LNCaP clone FGC (cell line): ENCODE measurements around the gene ANKH.

Experiments used
- DNase-seq: peaks from one replicate; pipeline ENCODE4 v3.0.0-alpha.2; 2011; ENCODE audit warnings: low read depth
- H3K4me3 ChIP-seq: 2 replicates; pipeline ENCODE4 v1.5.1; 2011; ENCODE audit warnings: mild to moderate bottlenecking, low read depth, low read length, control low read depth
- TF ChIP-seq, protein P1 (sequence below): IDR thresholded peaks from 2 replicates; pipeline ENCODE4 v1.5.1; 2012; ENCODE audit warnings: mild to moderate bottlenecking; ENCODE audit not compliant: control insufficient read depth, insufficient read depth; ENCODE audit errors: extremely low read depth

The ANKH gene

DNA sequence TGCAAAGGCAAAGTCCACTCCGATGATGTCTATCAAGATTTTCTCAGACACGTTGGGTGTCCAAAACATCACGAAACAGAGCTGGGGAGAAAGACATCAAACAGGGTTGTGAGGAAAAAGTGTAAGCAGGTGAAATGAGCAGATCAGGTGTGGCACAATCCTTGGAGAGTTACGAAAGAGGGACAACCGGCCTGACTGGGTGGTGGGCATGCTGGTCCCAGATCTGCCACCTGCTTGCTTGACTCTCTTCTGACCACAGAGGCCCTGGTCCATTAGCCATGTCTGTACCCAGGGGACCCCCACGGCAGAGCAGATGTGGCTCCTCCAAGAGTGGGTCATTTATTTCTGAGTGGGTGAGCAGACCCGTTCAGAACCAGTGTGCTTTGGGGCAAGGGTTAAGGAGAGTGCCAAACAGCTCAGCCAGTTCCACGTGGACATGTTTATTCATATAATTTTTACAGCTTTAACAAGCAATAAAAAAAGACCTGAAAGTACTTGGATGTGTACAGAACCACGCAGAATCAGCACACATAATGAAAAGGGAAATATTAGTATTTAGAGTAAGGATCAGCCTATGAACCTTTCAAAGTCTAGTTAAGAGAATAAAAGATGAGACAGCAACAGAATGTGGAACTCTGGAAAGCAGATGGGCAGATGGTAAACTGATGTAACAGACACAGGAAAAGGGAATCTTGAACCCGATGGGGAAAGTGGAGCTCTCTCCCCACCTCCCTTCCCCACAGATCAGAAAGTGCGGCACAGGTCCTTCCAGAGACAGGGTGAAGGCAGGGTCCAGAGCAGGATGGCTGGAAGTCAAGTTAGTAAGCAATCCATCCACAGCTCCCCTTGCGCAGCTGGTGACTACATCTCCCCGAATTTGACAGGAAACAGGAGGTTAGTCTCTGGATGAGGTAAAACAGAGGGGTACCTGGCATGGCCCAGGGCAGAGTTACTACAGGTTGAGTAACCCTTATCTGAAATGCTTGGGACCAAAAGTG lies 154.5 kb downstream of the ANKH start:
- peak; percentile 97 for DNase-seq
- TF ChIP-seq, protein P1, sequence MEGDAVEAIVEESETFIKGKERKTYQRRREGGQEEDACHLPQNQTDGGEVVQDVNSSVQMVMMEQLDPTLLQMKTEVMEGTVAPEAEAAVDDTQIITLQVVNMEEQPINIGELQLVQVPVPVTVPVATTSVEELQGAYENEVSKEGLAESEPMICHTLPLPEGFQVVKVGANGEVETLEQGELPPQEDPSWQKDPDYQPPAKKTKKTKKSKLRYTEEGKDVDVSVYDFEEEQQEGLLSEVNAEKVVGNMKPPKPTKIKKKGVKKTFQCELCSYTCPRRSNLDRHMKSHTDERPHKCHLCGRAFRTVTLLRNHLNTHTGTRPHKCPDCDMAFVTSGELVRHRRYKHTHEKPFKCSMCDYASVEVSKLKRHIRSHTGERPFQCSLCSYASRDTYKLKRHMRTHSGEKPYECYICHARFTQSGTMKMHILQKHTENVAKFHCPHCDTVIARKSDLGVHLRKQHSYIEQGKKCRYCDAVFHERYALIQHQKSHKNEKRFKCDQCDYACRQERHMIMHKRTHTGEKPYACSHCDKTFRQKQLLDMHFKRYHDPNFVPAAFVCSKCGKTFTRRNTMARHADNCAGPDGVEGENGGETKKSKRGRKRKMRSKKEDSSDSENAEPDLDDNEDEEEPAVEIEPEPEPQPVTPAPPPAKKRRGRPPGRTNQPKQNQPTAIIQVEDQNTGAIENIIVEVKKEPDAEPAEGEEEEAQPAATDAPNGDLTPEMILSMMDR = no peak
- peak overlapping the region; percentile 24; the same call in 1 of the 2 replicates for H3K4me3 ChIP-seq

DNA sequence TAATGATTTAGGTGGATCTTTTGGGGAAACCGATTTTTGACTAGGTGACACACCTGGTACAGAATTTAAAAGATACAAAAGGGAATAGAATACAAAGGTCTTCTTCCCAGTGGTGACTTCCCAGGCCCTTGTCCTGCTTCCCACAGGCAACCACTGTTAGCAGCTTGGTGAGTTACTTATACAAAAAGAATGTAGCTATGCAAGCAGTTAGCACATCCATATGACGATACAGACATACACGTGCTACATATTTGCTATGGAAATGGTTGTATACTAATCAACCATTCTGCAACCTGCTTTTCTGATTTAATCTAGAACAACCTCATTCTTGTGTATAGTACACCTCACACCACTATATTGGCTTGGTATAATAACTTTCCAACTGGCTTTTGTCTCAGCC lies 156.1 kb downstream of the ANKH start:
- no peak for DNase-seq
- H3K4me3 ChIP-seq = no peak overlapping the region
- TF ChIP-seq, protein P1 = no peak

DNA sequence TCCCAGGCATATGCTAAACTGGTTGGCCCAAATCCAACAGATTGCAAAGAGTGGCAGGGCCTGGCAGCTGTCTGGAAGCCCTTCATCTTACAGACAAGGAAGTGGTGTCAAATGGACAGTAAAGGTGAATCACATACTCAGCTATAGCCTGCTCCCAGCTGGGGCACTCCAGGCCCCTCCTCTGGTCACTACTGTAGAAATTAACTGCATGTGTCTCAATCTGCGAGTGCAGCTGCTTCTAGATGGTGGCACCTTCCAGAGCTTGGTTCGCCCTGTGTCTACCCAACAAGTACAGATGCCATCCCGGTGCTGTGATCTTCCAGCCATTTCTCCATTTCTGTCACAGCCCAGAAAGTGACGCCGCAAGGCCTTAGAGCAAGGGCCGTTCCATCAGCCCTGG lies 156.9 kb downstream of the ANKH start:
- no peak overlapping the region for H3K4me3 ChIP-seq
- TF ChIP-seq, protein P1 = no peak
- DNase-seq = peak; percentile 80

DNA sequence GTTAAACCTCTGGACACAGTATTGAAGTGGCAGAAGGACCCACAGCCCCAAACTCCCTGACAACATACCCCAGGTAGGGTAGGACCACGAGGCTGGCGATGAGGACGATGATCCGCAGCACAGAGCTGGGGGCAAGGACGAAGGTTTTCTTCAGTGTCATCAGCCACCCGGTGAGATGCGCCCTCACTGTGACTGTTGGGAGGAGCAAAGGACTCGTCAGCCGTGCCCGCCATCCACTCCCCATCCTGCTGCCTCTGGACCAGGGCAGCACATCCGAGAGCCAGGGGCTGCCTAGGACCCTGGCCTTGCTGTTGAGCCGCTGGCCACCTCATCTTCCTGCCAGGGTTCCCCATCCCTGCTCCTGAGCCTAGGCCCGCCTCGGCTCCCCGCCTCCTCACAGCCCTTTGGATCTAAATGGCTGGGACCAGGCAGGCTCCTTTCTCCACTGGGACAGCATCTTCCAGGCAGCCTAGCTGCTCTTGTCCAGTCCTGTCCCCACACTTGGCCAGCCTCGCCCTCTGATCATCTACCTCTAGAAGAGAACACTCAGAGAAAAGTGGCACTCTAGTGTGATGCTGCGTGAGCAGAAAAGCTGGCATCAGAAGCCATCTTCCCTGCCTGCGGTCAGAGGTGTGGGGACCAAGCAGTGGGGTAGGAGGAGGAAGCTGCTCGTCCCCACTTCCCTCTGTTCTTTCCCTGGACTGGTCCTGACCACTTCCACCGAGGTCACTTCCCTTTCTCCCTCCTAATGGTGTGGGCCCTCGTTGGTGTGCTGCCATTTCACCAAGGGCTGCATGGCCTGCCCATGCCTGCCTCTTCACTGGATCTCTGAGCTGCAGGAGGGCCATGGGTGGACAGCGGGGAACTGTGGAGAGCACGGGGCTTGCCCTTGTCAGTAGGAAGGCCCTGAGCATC lies 157.8 kb downstream of the ANKH start:
- H3K4me3 ChIP-seq = no peak overlapping the region
- DNase-seq = no peak
- TF ChIP-seq, protein P1 = no peak

DNA sequence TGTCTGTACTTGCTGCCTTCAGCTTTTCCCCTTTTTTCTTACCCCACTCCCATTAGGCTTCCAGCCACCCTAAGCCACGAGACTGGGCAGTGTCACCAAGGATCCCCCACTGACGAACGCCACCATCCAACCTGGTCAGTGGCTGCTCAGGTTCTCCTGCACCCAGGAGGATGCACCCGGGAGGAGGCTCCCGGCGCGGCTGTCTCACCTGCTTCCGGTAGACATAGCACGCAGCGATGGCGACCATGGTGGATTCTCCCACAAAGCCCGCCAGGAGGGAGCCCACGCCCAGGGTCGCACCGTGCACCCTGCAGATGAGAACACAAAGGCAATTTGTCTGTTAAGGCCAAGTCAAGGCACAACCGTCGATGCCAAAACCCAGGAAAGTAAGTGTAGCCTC lies 158.9 kb downstream of the ANKH start:
- DNase-seq = no peak
- no peak overlapping the region for H3K4me3 ChIP-seq
- TF ChIP-seq, protein P1 = no peak

DNA sequence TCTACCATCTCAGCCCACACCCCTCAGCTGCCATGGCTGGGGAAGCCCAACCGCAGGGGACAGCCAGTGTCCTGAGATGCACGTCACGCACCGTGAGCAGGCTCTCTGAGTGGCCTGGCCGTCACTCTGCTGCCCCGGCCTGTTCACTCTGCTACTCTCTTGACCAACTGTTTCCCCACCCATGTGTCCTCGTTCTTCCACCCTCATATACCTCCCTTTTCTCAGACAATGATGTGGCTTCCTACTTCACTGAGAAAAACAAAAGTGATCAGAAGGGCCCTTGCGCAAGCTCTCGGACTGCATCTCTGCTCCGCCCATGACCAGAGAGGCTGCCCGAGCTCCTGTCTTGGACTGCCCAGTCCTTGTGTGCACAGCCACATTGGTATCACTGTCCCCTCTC lies 159.4 kb downstream of the ANKH start:
- TF ChIP-seq, protein P1 = no peak
- DNase-seq = no peak
- H3K4me3 ChIP-seq = no peak overlapping the region
